GM12865 (cell line): Measurements from ENCODE around the gene ISCA2.

Experiments used
- DNase-seq: peaks from one replicate; pipeline ENCODE4 v3.0.0; 2010; ENCODE audit warnings: low read depth
- H3K4me3 ChIP-seq: 2 replicates; pipeline ENCODE4 v1.5.1; 2011; ENCODE audit warnings: mild to moderate bottlenecking, low read depth, low read length, control low read depth
- TF ChIP-seq, protein P1 (sequence below): IDR thresholded peaks from 2 replicates; pipeline ENCODE4 v1.5.1; 2011; ENCODE audit warnings: low read length, control low read depth, low read depth, inconsistent platforms; ENCODE audit not compliant: insufficient read depth; ENCODE audit errors: missing control alignments

Gene ISCA2

DNA sequence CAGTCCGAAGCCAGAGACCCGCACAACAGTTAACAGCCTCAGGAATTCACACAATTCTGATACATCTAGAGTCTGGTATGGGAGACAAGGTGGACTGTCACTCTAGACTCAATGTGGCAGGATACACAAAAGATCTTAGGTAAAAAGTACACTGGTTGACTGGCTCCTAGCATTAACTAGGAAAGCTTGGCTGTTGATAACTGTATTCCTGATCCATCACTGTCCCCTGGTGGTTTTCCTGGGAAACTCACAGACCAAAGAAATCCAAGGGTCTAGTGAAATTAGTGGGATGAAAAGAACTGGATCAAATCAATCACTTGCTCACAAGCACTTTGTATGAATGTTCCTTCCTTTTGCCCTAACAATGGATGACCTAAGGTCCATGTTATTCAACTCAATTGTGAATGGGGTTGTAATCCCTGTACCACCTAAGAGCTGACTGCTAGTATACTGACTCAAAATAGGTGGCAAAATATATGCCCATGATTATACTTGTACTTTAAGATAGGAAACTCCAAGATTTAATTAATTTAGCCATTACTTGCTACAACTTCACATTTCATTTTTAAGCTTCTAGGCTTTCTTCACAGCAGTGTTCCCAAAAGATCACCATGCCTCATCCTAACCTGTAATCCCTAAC, 14.4 kb upstream of the ISCA2 start:
- DNase-seq = no peak
- TF ChIP-seq, protein P1, sequence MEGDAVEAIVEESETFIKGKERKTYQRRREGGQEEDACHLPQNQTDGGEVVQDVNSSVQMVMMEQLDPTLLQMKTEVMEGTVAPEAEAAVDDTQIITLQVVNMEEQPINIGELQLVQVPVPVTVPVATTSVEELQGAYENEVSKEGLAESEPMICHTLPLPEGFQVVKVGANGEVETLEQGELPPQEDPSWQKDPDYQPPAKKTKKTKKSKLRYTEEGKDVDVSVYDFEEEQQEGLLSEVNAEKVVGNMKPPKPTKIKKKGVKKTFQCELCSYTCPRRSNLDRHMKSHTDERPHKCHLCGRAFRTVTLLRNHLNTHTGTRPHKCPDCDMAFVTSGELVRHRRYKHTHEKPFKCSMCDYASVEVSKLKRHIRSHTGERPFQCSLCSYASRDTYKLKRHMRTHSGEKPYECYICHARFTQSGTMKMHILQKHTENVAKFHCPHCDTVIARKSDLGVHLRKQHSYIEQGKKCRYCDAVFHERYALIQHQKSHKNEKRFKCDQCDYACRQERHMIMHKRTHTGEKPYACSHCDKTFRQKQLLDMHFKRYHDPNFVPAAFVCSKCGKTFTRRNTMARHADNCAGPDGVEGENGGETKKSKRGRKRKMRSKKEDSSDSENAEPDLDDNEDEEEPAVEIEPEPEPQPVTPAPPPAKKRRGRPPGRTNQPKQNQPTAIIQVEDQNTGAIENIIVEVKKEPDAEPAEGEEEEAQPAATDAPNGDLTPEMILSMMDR = peak; percentile 19
- H3K4me3 ChIP-seq = no peak overlapping the region

DNA sequence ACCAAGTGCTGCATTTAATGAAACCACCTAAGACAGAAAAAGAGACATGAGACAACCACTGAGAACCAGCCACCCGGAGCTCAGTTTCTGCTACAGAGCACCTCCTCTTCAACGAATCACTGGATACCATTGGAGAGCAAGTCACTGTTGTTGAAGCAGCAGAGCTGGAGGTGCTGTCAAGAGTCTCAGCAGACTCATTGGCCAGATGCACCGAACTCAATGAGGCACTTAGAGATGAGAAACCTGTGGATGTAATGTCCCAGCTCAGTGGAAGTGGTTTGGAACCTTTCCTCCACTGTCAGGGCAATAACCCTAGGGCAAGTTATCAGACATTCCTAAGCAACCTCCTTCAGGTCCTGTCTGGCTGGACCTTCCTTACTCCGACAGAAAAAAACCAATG, 13.5 kb upstream of the ISCA2 start:
- no peak for DNase-seq
- no peak overlapping the region for H3K4me3 ChIP-seq
- TF ChIP-seq, protein P1 = no peak

- TF ChIP-seq, protein P1 = no peak
- no peak for DNase-seq
- no peak overlapping the region for H3K4me3 ChIP-seq
Measured at GRCh38 chr14:74482571-74482970, 11.0 kb upstream of the ISCA2 start.

DNA sequence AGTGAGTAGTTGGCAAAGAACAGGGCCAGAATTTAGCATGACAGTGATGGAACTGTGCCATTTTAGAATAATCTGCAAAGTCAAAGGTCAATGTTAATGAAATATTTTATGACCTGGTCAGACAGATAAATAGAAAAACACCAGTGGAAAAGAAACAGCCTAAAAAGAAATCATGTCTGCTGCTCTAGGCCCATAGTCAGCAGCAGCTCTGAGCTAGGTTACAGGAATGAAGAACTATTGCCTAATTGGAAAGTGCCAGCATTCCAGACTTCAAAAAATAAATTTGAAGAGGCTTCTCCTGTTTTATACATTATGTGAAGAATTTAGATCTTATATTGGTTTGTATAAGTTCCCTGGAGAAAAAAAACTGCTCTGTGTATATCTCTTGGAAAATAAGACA, 10.2 kb upstream of the ISCA2 start:
- H3K4me3 ChIP-seq = no peak overlapping the region
- TF ChIP-seq, protein P1 = no peak
- no peak for DNase-seq

DNA sequence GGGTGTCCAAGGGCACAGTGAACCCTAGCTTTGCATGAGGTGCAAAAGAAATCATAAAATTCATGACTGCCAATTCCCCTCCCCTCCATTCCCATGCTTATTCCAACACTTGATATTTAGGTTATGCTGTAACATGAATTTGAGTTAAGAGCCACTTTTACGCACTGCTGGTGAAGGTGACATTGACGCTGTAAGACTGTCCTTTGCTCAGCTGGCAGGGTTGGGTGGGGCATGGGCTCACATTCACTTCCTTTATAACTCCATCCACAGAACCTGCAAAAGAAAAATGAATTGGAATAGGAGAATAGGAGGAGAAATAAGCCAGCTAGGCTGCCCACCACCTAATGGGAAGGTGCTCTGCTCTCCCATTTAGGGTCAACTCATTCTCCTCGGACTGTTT, 7.4 kb upstream of the ISCA2 start:
- no peak for DNase-seq
- no peak overlapping the region for H3K4me3 ChIP-seq
- TF ChIP-seq, protein P1 = no peak

- no peak overlapping the region for H3K4me3 ChIP-seq
- TF ChIP-seq, protein P1 = no peak
- peak; percentile 20 for DNase-seq
Measured at GRCh38 chr14:74488786-74489397, 4.7 kb upstream of the ISCA2 start.

DNA sequence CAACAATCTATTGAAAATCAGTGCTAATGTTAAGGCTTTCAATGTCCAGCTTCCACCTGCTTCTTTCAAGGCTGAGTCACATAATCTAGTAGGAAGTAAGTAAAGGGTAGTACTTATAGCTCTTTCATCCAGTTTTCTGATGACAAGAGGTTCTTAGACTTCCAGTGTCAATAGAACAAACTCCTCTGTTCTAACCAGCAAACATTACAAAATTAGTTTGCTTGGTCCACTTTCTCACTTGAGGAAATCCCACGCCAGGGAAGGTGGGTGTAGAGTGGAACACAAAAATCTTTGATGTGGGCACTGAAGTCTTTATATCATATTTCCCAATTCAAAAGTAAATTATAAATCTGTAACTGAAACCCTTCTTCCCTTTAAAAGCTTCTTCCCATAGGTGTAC, 3.1 kb upstream of the ISCA2 start:
- no peak overlapping the region for H3K4me3 ChIP-seq

More for the DNA sequence above, 3.1 kb upstream of the ISCA2 start:
- TF ChIP-seq, protein P1 = no peak
- no peak for DNase-seq
